HG02973 (cell line): ENCODE measurements around the gene DAGLB.
"Not testable (repeated sequence)": the region's sequence is repeated elsewhere in the genome, so short reads cannot be mapped to it uniquely, and the experiment has no call there.

Source experiments
- ATAC-seq: cut with Tn5 transposase; IDR thresholded peaks from one replicate; pipeline ENCODE4 v1.9.1; 2021; ENCODE audit warnings: moderate library complexity; ENCODE audit not compliant: unreplicated experiment

DAGLB gene

DNA sequence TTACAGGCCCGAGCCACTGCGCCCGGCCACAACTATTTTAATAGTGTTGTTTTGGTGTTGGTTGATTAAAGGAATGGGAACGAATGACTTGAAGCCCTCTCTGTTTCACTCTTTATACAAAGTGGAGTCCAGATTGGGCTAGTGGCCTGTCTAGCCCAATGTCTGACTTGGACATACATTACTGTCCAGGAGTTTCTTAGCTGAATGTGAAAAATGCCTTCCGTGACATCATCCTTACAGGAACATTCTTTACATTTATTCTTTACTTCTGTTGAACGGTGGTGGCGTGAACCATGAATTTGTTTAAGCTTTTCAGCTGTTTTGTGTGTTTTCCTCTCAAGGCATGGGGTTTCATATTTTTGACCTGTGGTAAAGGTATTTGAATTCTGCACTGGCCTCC, 67.9 kb downstream of the DAGLB start:
- no peak for ATAC-seq

GRCh38 chr7:6378556-6378955, 69.2 kb downstream of the DAGLB start:
- ATAC-seq = not testable (repeated sequence)

GRCh38 chr7:6376820-6377219, 70.9 kb downstream of the DAGLB start:
- ATAC-seq = no peak

DNA sequence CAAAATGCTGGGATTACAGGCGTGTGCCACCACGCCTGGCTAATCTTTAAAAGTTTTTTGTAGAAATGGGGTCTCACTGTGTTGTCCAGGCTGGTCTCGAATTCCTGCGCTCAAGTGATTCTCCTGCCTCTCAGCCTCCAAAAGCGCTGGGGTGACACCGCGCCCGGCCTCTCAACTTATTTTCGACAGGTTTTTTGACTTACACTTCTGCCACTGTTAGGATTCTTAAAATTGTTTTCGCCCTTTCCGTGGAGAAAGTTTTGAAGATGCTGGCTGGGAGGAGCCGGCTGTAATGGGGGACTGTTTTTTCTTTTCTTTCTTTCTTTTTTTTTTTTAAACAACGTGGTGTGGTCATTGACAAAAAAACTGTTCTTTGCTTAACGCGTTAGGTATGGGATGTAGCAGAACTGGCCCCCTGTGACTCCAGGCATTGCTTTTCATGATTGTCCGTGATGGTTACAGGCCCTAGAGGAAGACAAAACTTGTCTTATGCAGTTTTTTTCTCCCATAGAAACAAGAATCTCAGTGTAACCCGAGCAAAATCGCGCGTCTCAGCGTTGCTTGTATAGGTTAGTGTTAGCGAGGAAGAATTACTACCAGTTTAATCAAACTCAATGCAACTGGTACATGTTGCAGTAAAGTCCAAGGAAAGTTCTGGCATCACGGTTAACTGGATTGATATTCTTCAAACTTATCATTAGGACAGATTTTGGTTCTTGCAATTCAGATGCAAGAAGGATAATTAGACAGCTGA, 72.2 kb downstream of the DAGLB start:
- ATAC-seq = no peak

DNA sequence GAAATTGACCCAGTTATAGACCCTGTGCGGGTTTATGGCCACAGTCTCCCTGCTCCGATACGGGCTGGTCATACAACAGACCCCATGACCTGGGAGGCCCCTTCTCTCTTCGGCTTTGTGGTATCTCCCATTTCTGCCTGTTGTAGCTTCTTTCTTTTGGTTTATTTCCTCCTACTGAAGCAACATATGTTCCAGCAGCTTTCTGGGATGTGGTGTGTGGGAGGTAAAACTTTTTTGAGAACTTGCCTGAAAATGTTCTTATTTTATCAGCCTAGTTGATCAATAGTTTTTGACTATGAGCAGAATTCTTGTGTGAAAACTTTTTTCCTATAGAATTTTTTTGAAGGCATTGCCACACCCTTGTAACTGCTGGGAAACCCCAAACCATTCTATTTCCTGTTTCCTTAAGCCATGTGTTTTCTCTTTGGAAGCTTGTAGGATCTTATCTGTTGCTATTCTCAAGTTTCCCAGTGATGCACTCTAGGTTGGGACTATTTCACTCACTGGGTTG, 80.0 kb downstream of the DAGLB start:
- ATAC-seq = no peak

DNA sequence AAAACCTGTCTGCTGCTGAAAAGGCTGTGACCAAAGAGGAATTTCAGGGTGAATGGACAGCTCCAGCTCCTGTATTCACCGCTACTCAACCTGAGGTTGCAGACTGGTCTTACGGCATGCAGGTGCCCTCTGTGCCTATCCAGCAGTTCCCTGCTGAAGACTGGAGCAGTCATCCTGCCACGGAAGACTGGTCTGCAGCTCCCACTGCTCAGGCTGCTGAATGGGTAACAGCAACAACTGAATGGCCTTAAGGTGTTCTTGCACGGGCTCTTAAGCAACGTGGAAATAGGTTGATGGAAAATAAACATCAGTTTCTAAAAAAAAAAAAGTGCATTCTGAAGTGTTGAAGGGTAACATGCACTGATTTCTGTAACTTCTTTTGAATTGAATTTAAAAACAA, 82.3 kb downstream of the DAGLB start:
- ATAC-seq = no peak

GRCh38 chr7:6360841-6361240, 86.9 kb downstream of the DAGLB start:
- no peak for ATAC-seq

DNA sequence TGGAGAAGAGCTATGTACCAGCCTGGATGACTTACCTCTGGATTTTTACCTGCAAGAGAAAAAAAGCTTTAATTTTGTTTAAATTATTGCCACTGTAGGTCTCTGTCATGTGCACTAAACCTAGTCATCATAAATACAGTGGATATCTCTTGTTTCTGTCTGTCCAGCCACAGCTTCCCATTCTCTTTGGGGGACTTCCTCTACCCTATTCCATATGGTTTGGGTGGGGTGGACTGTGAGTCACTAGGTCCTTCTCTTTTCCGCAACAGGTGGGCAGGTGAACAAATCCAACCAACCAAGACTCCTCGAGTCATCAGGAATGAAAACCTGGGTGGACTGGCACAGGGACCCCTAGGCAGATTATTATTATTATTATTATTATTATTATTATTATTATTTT, 88.0 kb downstream of the DAGLB start:
- ATAC-seq = no peak
